Measurements from ENCODE around the gene PPP6R2.

PPP6R2 gene

DNA sequence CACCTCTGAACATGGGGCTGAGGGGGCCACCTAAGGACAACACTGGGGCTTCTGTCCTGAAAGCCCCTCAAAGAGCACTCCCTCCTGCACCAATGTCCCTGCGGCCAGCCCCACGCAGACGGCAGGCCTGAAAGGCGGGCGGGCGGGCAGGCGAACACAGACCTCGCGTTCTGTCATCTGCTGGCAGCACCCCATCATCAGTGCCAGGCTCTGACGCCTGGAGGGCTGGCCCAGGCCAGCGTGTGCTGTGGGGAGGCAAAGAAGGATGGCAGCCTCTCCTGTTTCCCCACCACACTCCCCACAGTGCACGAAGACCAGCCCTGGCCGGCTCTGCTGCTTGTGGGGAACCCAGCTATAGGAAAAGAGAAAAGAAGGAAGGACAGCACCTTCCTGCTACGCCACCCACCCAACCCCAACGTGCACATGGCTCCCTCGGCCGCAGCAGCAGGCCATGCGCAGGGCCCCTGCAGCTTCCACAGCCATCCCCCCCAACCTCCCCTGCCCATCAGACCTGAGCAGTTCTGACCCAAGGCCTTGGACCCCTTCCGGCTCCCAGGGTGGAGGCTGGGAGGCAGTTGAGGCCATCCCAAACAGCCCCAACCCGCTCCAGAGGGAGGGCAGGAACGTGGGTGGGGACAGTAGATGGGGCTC is 128.2 kb downstream of the PPP6R2 start:
- DNase-seq (ENCODE audit: low spot score), result no peak

DNA sequence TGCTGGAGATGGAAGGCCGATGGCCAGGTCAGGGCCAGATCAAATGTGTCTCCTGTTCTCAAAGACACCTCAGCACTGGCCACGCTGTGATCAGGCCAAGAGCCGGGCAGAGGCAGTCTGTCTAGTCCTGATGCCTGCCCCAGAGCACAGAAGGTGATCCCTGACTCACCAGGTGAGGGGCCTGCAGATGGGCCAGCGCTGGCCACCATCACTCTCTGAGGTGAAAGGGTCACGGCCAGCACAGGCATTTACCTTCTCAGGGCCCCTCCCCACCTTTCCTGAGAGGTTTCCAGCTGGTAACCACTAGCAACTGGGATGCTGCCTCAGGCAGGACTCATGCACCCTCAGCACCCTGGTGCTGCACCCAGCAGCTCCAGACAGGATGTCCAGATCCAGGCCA is 128.8 kb downstream of the PPP6R2 start:
- no peak for DNase-seq (ENCODE audit: low spot score)

DNA sequence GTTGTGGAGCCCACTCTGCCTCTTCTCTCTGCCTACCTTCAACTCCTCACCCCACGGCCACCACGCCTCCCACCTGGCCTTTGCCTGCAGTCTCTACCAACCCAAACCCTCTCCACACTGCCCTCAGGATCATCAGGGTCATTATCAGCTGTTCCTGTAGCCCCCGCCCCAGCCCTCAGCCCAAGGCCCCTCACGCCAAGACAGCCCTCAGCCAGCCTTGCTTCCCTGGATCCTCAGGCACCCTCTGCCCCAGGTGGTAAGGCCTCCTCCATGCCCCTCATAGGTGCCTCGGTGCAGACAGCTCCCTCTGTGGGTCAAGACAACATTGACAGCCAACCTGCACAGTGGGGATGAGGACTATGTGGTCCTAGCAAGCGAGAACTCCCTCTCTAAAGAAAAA is 130.0 kb downstream of the PPP6R2 start:
- DNase-seq (ENCODE audit: low spot score), result peak; percentile 89

DNA sequence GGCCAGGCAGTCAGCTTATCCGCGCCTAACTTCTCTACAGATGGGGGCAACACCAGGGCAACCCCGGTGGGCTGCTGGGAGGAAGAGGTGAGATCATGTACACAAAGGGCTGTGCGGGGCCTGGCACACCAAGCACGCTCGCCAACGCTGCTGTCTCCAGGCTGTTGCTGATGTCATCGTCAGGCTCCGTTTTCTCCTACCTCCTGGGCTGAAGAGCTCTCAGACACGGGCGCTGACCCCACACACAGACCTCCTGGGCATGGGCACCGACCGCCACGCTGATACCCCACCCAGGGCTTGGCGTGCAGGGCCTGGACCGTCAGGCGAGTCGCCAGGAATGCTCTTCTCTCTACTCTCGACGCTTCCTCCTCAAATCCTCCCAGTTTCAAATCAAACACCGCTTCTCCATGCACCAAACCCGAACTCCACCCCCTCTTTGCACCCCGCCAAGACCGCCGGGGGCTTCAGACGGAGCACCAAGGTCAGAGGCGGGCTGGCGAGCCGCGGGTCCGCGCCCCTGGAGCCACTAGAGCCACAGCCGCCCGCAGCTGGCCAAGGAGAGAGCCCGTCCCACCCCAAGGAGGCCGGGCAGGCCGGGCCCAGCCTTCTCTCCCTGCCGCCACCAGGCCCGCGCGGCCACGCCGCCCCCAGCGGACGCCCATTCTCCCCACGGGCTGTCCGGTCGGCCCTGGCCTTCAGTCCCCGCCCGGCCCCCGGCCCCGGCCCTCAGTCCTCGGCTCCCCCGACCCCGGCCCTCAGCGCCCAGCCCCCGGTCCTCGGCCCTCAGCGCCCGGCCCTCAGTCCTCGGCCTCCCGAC is 130.9 kb downstream of the PPP6R2 start:
- peak; percentile 81 for DNase-seq (ENCODE audit: low spot score)

DNA sequence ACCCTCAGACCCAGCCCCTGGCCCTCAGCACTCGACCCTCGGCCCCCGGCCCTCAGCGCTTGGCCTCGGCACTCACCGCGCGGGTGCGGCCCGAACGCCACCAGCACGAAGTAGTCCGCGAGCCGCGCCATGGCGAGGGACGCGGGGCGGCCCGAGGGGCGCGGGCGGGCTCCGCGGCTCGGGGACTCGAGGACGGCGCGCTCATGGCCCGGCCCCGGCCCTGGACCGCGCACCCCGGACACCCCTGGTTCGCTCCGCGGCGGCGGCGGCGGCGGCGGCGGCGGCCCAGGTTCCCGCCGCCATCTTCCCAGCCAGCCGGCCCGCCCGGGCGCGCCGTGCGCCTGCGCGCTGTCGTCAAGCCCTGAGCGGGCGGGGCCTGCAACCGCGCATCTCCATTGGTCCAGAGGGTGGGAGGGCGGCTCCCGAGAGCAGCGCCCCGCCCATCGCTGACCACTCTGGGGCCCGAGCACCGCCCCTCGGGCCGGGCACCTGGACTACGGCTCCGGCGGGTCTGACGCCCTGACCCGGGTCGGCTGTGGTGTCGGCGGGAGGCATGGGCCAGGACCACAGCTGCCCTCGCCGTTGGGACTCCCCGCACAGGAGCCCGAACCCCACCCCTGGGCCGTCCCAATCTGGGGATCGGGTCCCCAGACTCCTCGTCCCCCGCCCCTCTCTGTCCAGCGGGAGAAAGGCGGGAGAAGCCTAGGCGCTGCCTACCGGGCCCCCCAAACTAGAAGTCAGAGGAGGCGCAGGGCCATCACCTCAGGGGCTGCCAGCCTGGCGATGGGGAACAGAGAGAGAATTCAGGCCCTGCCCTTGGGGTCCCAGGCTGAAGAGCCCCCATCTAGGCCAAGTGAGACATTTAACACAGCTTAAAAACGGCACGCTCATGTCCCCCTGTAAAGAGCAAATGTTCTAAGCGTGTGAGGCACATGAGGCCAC is 131.9 kb downstream of the PPP6R2 start, which contains the start of gene SBF1:
TSS of gene SBF1 (minus strand) at position 326 of the 942 bp plus-strand sequence. CDS start at position 131, 195 bp downstream.
- peak; percentile 100 for DNase-seq (ENCODE audit: low spot score)

DNA sequence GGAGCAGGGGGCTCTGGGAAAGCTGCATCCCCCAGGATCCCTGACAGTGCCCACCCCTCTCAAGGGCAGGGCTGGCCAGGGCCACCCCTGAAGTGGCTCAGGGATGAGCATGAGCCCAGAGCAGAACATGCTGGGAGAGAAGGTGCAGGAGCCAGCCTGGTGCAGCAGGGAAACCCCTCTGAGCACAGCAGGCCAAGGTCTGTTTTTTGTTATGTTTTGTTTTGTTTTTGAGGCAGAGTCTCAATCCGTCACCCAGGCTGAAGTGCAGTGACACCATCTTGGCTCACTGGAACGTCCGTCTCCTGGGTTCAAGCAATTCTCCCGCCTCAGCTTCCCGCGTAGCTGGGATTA is 132.5 kb downstream of the PPP6R2 start:
- no peak for DNase-seq (ENCODE audit: low spot score)

DNA sequence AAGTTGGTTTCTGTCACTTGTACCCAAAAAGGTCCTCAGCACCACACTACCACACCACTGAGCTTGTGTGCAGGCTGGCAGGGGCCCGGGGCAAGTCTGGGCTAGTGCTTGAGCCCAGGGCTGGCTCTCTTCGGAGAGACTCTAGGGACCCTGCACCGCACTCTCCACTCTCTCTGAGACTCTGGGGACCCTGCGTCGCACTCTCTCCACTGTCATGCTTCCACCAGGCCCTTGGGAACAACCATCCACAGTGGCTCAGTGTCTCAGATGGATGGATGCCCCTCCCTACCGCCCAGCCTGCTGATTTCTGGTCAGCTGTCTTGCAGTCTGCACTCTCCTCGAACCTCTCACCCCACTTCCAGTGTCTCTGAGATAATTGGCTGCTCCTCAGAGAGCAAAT is 133.7 kb downstream of the PPP6R2 start:
- DNase-seq (ENCODE audit: low spot score), result no peak

DNA sequence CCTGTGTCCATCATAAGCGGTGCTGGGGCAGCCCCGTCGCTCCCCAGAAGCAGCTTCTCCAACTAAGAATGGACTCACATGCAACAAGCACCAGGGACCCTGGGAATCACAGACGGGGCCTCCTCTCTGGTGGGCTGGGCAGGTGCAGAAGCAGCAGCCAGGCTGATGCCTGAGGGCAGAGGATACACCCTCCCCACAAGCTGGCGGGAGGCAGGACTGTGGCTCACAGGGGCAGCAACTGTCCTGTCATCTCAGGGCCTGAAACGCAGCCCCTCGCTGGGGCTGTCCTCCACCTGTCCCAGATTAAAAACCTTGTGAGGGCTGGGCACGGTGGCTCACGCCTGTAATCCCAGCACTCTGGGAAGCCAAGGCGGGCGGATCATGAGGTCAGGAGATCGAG is 134.8 kb downstream of the PPP6R2 start:
- no peak for DNase-seq (ENCODE audit: low spot score)

DNA sequence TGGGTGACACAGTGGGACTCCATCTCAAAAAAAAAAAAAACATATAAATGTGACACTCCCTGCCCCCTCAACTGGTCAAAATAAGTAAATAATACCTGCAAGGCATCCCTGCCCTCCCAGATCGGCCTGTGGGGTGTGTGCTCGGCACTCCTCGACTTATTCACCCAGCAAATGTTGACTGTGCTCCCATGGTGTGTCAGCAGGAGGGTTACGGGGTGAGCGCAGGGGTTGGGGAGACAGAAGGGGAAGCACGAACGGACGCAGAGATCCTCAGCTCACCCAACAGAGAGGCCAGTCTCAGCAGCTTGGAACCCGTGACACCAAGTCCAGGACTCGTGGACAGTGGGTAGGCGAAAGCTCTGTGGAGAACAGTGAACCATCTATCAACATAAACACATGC is 136.6 kb downstream of the PPP6R2 start:
- no peak for DNase-seq (ENCODE audit: low spot score)

DNA sequence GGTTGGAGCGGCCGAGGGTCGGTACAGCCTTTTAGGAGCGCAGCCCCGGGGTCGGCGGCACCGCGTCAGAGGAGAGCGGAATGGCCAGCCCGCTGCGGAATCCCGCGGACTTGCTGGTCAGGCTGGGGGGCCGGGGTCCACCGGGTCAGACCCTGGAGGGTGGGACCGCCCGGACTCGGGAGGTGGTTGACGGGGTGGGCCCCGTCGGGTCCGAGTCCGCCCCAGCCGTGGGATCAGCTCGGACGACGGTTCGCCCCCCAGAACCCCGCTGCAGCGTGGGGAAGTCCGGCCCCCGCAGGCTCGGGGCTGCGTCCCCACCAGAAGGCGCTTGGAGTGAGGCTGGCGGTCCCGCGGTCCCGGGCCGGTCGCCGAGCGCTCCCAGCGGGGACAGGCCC is 137.9 kb downstream of the PPP6R2 start:
- no peak for DNase-seq (ENCODE audit: low spot score)

DNA sequence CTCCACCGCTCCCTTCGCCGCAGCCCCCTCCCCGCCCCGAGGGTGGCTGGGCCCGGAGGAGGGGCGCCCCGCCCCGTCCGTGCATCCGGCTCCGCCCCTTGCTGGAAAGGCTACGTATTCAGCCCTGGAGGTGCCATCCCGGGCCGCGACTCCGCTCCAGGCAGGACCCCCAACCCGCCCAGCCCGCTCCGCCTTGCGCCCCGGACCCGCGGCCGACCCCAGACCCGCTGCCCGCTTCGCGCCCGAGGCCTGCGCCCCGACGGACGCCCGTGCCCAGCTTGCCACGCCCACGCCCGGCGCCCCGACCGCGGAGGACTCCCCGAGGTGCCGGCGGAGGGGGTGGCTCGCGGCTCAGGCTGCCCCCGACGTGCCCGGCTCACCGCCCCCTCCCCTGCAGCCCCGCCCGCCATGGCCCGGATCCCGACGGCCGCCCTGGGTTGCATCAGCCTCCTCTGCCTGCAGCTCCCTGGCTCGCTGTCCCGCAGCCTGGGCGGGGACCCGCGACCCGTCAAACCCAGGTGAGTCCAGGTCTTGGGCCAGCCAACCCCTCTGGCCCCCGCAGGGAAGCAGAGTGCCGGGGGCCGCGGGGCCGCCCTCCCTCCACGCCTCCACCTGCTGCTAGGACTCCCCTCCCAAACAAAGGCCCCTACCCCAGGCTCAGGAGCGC is 138.4 kb downstream of the PPP6R2 start, which contains the start of gene ADM2:
TSS of gene ADM2 (plus strand) at position 104 of the 667 bp plus-strand sequence. CDS start at position 409, 305 bp downstream.
- DNase-seq (ENCODE audit: low spot score), result peak; percentile 94

DNA sequence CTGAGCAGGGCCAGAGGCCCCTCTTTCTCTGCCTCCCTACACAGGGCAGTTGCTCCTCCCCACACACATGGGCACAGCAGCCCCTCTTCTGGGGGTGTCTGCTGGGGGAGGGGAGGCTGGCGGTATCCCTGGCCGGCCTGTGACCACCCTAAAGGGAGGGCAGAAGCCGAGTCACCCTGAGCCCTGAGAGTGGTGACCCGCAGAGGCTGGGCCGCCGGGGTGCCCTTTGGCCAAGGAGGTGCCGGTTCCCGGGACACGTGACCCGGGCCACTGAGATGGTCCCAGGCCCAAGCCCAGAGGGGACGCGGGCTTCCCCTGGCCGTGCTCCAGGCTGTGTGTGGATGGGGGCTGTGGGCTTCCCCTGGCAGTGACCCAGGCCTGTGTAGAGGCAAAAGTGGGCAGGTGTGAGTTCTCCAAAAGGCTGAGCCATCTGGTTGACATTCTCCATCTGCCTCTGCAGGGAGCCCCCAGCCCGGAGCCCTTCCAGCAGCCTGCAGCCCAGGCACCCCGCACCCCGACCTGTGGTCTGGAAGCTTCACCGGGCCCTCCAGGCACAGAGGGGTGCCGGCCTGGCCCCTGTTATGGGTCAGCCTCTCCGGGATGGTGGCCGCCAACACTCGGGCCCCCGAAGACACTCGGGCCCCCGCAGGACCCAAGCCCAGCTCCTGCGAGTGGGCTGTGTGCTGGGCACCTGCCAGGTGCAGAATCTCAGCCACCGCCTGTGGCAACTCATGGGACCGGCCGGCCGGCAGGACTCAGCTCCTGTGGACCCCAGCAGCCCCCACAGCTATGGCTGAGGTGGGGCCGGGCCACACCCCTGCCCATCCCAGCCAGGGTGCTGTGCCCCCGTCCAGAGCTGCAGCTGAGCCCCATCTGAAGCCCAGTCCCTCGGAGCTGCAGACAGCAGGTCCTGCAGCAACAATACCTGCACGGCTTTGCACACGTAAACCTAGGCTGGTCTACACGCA is 139.3 kb downstream of the PPP6R2 start:
- peak; percentile 64 for DNase-seq (ENCODE audit: low spot score)

DNA sequence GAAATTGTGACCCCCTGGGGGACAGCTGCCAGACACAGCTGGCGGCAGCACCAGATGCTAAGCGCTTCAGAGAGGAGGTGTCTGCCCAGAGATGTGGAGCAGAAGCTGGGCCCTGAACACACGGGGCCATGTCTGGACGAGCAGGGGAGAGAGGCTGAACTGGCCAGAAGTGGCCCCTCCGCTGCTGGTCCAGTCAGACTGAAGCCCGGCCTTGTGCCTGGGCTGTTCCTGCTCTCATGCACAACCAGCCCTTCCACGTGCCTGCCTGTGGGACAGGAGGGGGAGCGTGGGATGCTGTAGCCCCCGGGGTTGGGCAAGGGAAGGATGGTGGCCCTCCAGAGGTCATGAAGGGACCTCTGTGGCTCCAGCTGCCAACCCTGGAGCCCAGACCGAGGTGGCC is 140.0 kb downstream of the PPP6R2 start:
- no peak for DNase-seq (ENCODE audit: low spot score)

DNA sequence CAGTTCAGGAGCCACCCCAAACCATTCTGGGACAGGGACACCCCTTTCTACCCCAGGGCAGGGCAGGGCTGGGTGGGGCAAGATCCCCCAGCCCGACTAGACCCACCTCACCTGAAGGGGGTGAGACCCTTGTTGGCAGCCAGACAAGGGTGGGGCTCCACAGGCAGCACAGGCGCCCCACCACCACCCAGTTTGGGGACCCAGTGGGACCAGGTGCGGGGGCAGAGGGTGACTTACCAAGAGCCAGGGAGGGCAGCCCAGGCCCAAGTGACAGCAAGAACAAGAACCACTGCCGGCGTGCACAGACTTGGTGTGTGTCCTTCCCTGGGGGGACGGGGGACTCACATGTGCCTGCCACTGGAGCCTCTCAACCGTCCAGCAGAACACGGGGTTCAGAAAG is 140.4 kb downstream of the PPP6R2 start:
- DNase-seq (ENCODE audit: low spot score), result no peak

DNA sequence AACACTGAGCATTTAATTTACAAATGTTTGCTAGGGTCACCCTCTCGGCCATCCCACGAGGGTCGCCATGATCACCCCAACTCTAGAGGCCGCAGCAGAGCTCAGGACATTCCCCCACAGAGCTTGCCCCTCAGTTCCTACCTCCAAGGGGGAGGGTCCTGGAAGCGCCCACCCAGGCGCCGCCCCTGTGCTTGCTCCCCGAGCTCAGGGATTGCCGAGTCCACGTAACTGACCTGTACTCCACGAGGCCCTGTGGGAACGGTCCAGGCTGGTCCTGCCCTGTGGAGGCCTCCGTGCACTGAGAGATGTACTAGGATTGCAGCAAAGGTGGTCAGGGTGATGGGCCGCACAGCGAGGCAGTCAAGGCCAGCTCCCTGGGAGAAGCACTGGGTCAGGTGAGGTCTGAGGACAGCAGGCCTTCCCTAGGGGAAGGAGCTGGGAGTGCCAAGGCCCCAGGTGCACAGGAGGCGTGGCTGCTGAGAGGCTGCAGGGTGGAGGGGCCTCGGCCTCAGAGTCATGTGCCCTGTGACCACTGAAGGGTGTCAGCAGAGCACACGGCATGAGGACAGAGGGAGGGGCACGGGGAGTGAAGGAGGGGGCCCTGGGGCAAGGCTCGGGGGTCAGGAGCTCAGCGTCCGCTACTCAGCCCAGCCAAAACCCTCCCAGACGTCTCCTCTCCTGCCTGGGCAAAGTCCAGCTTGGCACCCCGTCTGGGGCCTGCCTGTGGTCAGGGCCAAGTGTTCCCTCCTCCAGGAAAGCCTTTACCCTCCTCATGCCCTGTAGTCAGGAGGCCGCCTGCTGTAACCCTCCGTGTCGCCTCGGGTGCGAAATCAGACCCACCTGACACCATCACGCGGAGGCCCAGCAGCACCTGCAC is 141.1 kb downstream of the PPP6R2 start:
- no peak for DNase-seq (ENCODE audit: low spot score)

DNA sequence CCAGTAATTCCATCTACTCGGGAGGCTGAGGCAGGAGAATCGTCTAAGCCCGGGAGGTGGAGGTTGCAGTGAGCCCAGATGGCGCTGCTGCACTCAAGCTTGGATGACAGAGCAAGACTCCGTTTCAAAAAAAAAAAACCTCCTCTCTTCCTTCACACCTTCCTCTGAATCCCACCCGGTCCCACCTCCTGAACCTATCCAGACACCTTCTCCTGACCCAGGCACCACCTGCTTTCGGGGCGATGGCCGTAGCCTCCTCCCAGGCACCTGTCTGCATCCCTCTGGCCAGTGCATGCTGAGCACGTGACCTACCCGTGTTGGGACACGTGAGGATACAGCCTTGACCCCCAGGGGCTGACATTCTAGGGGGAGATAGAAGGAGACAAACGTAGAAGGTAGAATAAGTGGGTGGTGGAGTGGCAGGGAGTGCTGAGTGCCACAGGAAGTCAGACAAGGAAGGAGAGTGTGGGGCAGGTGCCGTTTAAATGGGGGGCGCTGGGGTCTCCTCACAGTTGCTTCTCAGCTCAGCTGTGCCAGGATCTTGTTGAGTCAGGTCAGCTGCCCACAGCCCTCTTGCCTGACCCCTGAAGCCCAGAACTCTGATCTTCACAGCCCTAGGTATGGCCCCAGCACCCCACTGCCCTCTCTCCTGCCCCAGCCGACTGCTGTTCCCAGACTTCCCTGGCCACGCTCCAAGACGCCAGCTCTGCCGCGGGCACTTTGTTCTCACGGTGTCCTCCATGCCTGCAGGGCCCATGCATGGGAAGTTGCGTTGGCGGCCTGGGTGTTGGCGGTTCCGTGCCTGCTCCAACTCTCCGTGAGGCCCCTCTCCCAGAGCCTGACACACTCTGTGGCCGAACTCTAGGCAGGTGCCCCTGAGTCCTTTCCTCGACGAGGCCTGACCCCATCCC is 142.3 kb downstream of the PPP6R2 start:
- DNase-seq (ENCODE audit: low spot score), result no peak

DNA sequence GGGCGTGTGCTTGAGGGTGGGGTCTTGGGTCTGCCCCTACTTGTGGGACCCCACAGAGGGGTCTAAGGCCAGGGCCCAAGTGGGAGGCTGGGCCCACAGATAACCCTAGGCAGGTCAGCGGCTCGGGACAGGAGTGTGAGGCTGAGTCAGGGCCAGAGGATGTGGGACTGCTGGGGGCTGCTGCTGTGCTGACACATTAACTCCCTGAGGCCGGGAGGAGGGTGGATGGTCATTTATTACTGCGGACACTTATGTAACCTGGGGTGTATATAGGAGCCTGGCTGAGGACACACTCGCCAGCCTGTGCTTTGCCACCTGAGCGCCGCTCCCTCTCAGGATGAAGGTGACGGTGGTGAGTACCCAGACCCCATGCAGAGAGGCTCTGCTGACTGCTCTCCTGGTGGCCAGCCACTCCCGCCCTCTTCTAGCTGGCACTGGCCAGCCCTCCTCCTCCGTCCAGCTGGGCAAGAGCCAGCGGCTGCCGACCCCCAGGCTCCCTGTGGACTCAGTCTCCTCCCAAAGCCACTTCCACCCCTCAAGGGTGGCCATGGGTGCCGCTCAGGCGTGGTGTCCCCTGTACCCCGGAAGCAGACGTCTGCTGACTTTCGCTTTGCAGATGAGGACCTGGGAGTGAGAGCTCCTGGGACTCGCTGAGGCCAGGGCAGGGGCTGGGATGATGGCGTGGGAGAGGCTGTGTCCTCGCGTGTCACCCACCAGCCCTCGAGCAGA is 143.6 kb downstream of the PPP6R2 start, which contains the start of gene MIOX:
TSS of gene MIOX (plus strand) at position 299 of the 729 bp plus-strand sequence. CDS start at position 338, 39 bp downstream.
- no peak for DNase-seq (ENCODE audit: low spot score)
